Naive thymus-derived CD8-positive, alpha-beta T cell (primary cell): ENCODE measurements around the gene TNNT3. TPM values are rescaled to one million over a fixed set of nuclear protein-coding genes. Genes with fewer than 3 reads are reported as not detected.
"Not testable (repeated sequence)": the region's sequence is repeated elsewhere in the genome, so short reads cannot be mapped to it uniquely, and the experiment has no call there.

ENCODE experiments used
- ATAC-seq, 2 donors: fragments of 150-1000 bp; cut with Tn5 transposase in 1 of 2; sonication (Bioruptor Pico), chemical (Tn5 transposase) in 1 of 2; 1 replicate in 1 of 2; 2 replicates in 1 of 2; pipeline ENCODE4 v1.10.0; 2021; ENCODE audit warnings: mild to moderate bottlenecking in 2 of 2, moderate library complexity in 2 of 2
- POLR2A ChIA-PET: fragments of 350-600 bp; sonication (Branson Sonifier 250); formaldehyde crosslinking; loops from one replicate; lab custom pipeline; 2021; ENCODE audit warnings: antibody characterized with exemption; lab: Charles Lee
- DNase-seq, 10 donors: peaks; one replicate each; pipeline versions ENCODE4 v3.0.0 to v3.0.0-alpha.2; 2020 to 2022
- H3K27ac Mint-ChIP-seq, 10 donors: one replicate each; pipeline ENCODE4 v1.8.0; 2020 to 2022; ENCODE audit warnings: mild to moderate bottlenecking in 10 of 10, mixed read lengths in 10 of 10, moderate library complexity in 4 of 10, inconsistent platforms in 1 of 10
- H3K27me3 Mint-ChIP-seq, 5 donors: one replicate each; pipeline ENCODE4 v1.8.0; 2021 to 2022; ENCODE audit warnings: mixed read lengths in 5 of 5
- H3K36me3 Mint-ChIP-seq, 3 donors: one replicate each; pipeline ENCODE4 v1.8.0; 2020 to 2022; ENCODE audit warnings: mixed read lengths in 3 of 3, mild to moderate bottlenecking in 2 of 3, inconsistent platforms in 1 of 3
- H3K4me1 Mint-ChIP-seq, 4 donors: one replicate each; pipeline ENCODE4 v1.8.0; 2021 to 2022; ENCODE audit warnings: mixed read lengths in 4 of 4
- H3K4me3 Mint-ChIP-seq, 10 donors: one replicate each; pipeline ENCODE4 v1.8.0; 2020 to 2022; ENCODE audit warnings: mild to moderate bottlenecking in 10 of 10, mixed read lengths in 10 of 10, moderate library complexity in 6 of 10, inconsistent platforms in 1 of 10
- H3K9me3 Mint-ChIP-seq, 9 donors: one replicate each; pipeline ENCODE4 v1.8.0; 2020 to 2022; ENCODE audit warnings: mixed read lengths in 9 of 9, mild to moderate bottlenecking in 3 of 9, inconsistent platforms in 1 of 9, moderate library complexity in 1 of 9
- polyA plus RNA-seq, 3 donors: library from polyadenylated mRNA; unstranded; fragments of 300-500 nt; fragmentation: Illumina TruSeq; gene quantifications; one replicate each; pipeline ENCODE4 v1.2.3, GENCODE V29; 2021
- total RNA-seq, 8 experiments: library from RNA in 2 of 8; stranded (reverse) in 2 of 8; gene quantifications; one replicate each; pipeline ENCODE4 v1.2.3 and lab custom pipeline; 2021 to 2026

The TNNT3 gene
- total and polyA plus RNA-seq, 5 experiments from 2014 or later = 0.39 to 29.7 (median 28.0) TPM; not detected in 2

- H3K9me3 Mint-ChIP-seq = no peaks in the 10 kb centered on the region
- DNase-seq = peak in 2 of 10 donors; percentile 0 to 45
- peaks cover 4 to 13% (median 9%) of the 10 kb centered on the region in 4 donors for H3K4me1 Mint-ChIP-seq
- H3K27me3 Mint-ChIP-seq = peaks cover 0 to 7% (median 2%) of the 10 kb centered on the region in 5 donors
- no peak overlapping the region for H3K27ac Mint-ChIP-seq
- POLR2A ChIA-PET = no interaction called here
- H3K4me3 Mint-ChIP-seq = no peak overlapping the region
- no peak for ATAC-seq
- no peaks in the 10 kb centered on the region for H3K36me3 Mint-ChIP-seq
Observed at GRCh38 chr11:1933416-1934334, 14.2 kb downstream of the TNNT3 start.

GRCh38 chr11:1934335-1935155, 15.0 kb downstream of the TNNT3 start:
- Mint-ChIP-seq H3K4me1 (peaks cover 7 to 19% (median 15%) of the 10 kb centered on the region in 4 donors), H3K4me3 (no peak overlapping the region), H3K27me3 (peaks cover 0 to 7% (median 2%) of the 10 kb centered on the region in 5 donors), H3K36me3 (no peaks in the 10 kb centered on the region), H3K27ac (no peak overlapping the region), H3K9me3 (no peaks in the 10 kb centered on the region)
- DNase-seq = peak in 2 of 10 donors; percentile 0 to 53
- no peak for ATAC-seq
- POLR2A ChIA-PET = no interaction called here

- peaks cover 0 to 7% (median 5%) of the 10 kb centered on the region in 5 donors for H3K27me3 Mint-ChIP-seq
- peaks cover 10 to 12% (median 11%) of the 10 kb centered on the region in 4 donors for H3K4me1 Mint-ChIP-seq
- H3K4me3 Mint-ChIP-seq = no peak overlapping the region
- no peaks in the 10 kb centered on the region for H3K36me3 Mint-ChIP-seq
- no peaks in the 10 kb centered on the region for H3K9me3 Mint-ChIP-seq
- no peak for ATAC-seq
- no peak overlapping the region for H3K27ac Mint-ChIP-seq
- peak in 2 of 10 donors; percentile 0 to 60 for DNase-seq
- POLR2A ChIA-PET = interaction anchor here (0.6 to 1.5 kb wide), 2 partner anchors 12 to 22 kb away, joined by 3 read pairs; no protein-coding TSS in a partner anchor
Observed at GRCh38 chr11:1935156-1936071, 15.9 kb downstream of the TNNT3 start.

- no peaks in the 10 kb centered on the region for H3K36me3 Mint-ChIP-seq
- DNase-seq = peak in 1 of 10 donors; percentile 52
- POLR2A ChIA-PET = interaction anchor here (0.6 to 1.5 kb wide), 2 partner anchors 13 to 23 kb away, joined by 3 read pairs; no protein-coding TSS in a partner anchor
- H3K27me3 Mint-ChIP-seq = peaks cover 0 to 7% (median 5%) of the 10 kb centered on the region in 5 donors
- no peaks in the 10 kb centered on the region for H3K9me3 Mint-ChIP-seq
- ATAC-seq = no peak
- H3K4me1 Mint-ChIP-seq = peaks cover 7 to 11% (median 9%) of the 10 kb centered on the region in 4 donors
- no peak overlapping the region for H3K4me3 Mint-ChIP-seq
- no peak overlapping the region for H3K27ac Mint-ChIP-seq
Observed at GRCh38 chr11:1936072-1936780, 16.7 kb downstream of the TNNT3 start.

- DNase-seq (peak in 3 of 10 donors; percentile 0 to 63 (median 0)), ATAC-seq (no peak)
- peaks cover 5 to 12% (median 9%) of the 10 kb centered on the region in 4 donors for H3K4me1 Mint-ChIP-seq
- POLR2A ChIA-PET = interaction anchor here (1.0 to 1.5 kb wide), 3 partner anchors 24 to 85 kb away, joined by 3 to 5 read pairs (median 3); partner anchors contain the start of gene LSP1
- no peaks in the 10 kb centered on the region for H3K9me3 Mint-ChIP-seq
- H3K4me3 Mint-ChIP-seq = no peak overlapping the region
- no peaks in the 10 kb centered on the region for H3K36me3 Mint-ChIP-seq
- H3K27me3 Mint-ChIP-seq = peaks cover 0 to 7% (median 4%) of the 10 kb centered on the region in 5 donors
- no peak overlapping the region for H3K27ac Mint-ChIP-seq
Observed at GRCh38 chr11:1936781-1937615, 17.5 kb downstream of the TNNT3 start.

- DNase-seq = peak in 3 of 10 donors; percentile 0 to 47 (median 0)
- POLR2A ChIA-PET = interaction anchor here (1.0 to 1.5 kb wide), 2 partner anchors 24 to 85 kb away, joined by 3 to 5 read pairs; partner anchors contain the start of gene LSP1
- Mint-ChIP-seq H3K27me3 (peaks cover 0 to 7% (median 4%) of the 10 kb centered on the region in 5 donors), H3K36me3 (no peaks in the 10 kb centered on the region), H3K9me3 (no peaks in the 10 kb centered on the region), H3K4me1 (peaks cover 5 to 12% (median 9%) of the 10 kb centered on the region in 4 donors), H3K27ac (no peak overlapping the region), H3K4me3 (no peak overlapping the region)
- ATAC-seq = no peak
Observed at GRCh38 chr11:1937616-1938342, 18.3 kb downstream of the TNNT3 start.

GRCh38 chr11:1938343-1939005, 19.0 kb downstream of the TNNT3 start:
- POLR2A ChIA-PET = interaction anchor here (1.0 to 1.5 kb wide), 2 partner anchors 25 to 86 kb away, joined by 3 to 5 read pairs; partner anchors contain the start of gene LSP1
- Mint-ChIP-seq H3K9me3 (no peaks in the 10 kb centered on the region), H3K4me1 (peaks cover 5 to 10% (median 8%) of the 10 kb centered on the region in 4 donors), H3K36me3 (no peaks in the 10 kb centered on the region), H3K4me3 (peak overlapping the region in 2 of 10 donors; percentile 76 to 78), H3K27ac (peak overlapping the region in 1 of 10 donors; percentile 77), H3K27me3 (peaks cover 0 to 5% (median 0%) of the 10 kb centered on the region in 5 donors)
- DNase-seq (peak in 3 of 10 donors; percentile 0 to 42 (median 3)), ATAC-seq (peak in 1 of 2 donors; percentile 10)

- peak in 5 of 10 donors; percentile 3 to 63 (median 20) for DNase-seq
- H3K4me3 Mint-ChIP-seq = peak overlapping the region in 9 of 10 donors; percentile 62 to 78 (median 68)
- H3K27ac Mint-ChIP-seq = peak overlapping the region in 5 of 10 donors; percentile 37 to 77 (median 46)
- no peaks in the 10 kb centered on the region for H3K9me3 Mint-ChIP-seq
- H3K4me1 Mint-ChIP-seq = peaks cover 5 to 10% (median 8%) of the 10 kb centered on the region in 4 donors
- H3K36me3 Mint-ChIP-seq = no peaks in the 10 kb centered on the region
- peaks cover 0 to 5% (median 0%) of the 10 kb centered on the region in 5 donors for H3K27me3 Mint-ChIP-seq
- peak; percentile 65 to 77 for ATAC-seq
- POLR2A ChIA-PET = no interaction called here
Observed at GRCh38 chr11:1939006-1939625, 19.6 kb downstream of the TNNT3 start.

GRCh38 chr11:1939788-1940187, 20.3 kb downstream of the TNNT3 start:
- H3K4me3 Mint-ChIP-seq, ATAC-seq, DNase-seq: not testable (repeated sequence)

More at GRCh38 chr11:1939788-1940187, 20.3 kb downstream of the TNNT3 start:
- peaks cover 5 to 10% (median 8%) of the 10 kb centered on the region in 4 donors for H3K4me1 Mint-ChIP-seq
- H3K27me3 Mint-ChIP-seq, H3K9me3 Mint-ChIP-seq, POLR2A ChIA-PET, H3K36me3 Mint-ChIP-seq: not testable (repeated sequence)
- H3K27ac Mint-ChIP-seq = peak overlapping the region in 2 of 10 donors; percentile 57 to 77
